ENCODE data around the gene GALNT6.
A peak's percentile ranks its signal among the peaks of the same experiment; 100 is the strongest.

The GALNT6 gene

DNA sequence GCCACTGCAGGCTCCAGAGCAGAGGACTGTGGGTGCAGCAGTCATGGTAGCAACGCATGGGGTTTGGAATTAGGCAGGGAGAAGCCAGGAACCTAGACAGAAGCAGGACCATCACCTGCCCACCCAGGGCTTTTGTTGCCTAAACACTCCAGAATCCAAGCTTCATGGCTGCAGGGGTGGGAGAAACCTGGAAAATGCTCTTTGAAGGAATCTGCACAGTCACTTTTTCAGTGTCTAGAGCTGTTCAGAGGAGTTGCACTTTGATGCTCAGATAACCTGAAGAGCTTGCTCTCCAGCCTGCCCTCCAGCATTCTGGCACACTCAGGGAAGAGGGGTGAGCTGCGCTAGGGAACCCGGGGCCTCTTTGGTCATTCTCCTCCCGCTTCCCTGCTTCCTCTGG lies 43.1 kb downstream of the GALNT6 start:
- DNase-seq = no peak
- H3K4ac ChIP-seq (ENCODE audit: low read depth in 1 of 2, low read length in 2 of 2) = no peak overlapping the region
- no peaks in the 10 kb centered on the region for H3K36me3 ChIP-seq (ENCODE audit: control insufficient read depth in 1 of 2, insufficient read depth in 2 of 2, low read depth in 1 of 2, low read length in 2 of 2)
- H2AK5ac ChIP-seq (ENCODE audit: low read length, severe bottlenecking) = no peak overlapping the region
- no peak overlapping the region for H3K18ac ChIP-seq (ENCODE audit: low read depth in 1 of 2, low read length in 2 of 2)
- no peak overlapping the region for H2AFZ ChIP-seq (ENCODE audit: low read depth, low read length)
- H3K4me1 ChIP-seq (ENCODE audit: control insufficient read depth, insufficient read depth, low read depth, low read length) = peaks cover 6% of the 10 kb centered on the region
- no peaks in the 10 kb centered on the region for H3K79me1 ChIP-seq (replicated peaks; ENCODE audit: low read length, poor library complexity, severe bottlenecking)
- H3K14ac ChIP-seq (ENCODE audit: low read length in 2 of 2) = no peak overlapping the region
- H2BK5ac ChIP-seq (ENCODE audit: low read depth, low read length, poor library complexity, severe bottlenecking) = no peak overlapping the region
- no peak overlapping the region for H4K91ac ChIP-seq (ENCODE audit: low read length)
- no peak overlapping the region for H2BK12ac ChIP-seq (ENCODE audit: low read length in 2 of 2)
- H2BK120ac ChIP-seq (ENCODE audit: low read depth, low read length) = no peak overlapping the region
- H3K27ac ChIP-seq (ENCODE audit: low read length, poor library complexity, severe bottlenecking) = no peak overlapping the region
- no peak overlapping the region for H3K23ac ChIP-seq (ENCODE audit: low read length in 2 of 2)
- no peaks in the 10 kb centered on the region for H3K27me3 ChIP-seq (ENCODE audit: control insufficient read depth in 1 of 2, insufficient read depth in 1 of 2, low read length in 2 of 2)
- 100% methylated on average over 4 of the region's 4 CpGs for WGBS
- no peak overlapping the region for H4K8ac ChIP-seq (ENCODE audit: low read length)
- H3K4me3 ChIP-seq (ENCODE audit: insufficient read depth in 1 of 2, low read depth in 1 of 2, low read length in 2 of 2) = no peak overlapping the region
- H3K9ac ChIP-seq (ENCODE audit: low read length) = no peak overlapping the region
- no peak overlapping the region for H2BK15ac ChIP-seq (ENCODE audit: low read depth, poor library complexity, severe bottlenecking)
- H3K4me2 ChIP-seq (ENCODE audit: low read length, poor library complexity, severe bottlenecking) = no peak overlapping the region
- H3K9me3 ChIP-seq (ENCODE audit: control insufficient read depth, low read length) = no peaks in the 10 kb centered on the region

DNA sequence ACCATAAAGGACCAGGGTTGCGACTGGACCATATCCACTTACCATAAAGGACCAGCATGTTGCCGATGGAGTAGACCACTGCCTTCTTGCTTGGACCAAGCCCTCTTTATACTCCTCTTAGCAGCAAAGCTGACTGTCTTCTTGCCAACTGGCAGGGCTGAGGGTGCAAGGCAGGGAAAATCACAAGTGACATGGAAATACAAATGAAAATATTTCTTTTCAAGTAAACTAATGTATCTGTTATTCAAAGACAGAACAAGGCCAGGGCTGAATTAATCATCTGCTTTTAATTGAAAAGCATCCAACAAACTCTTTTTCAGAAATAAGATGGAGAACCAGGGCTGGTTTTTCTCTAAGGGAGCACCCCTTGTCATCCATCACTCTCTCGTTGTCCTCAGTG lies 44.6 kb downstream of the GALNT6 start, which contains the start of gene CELA1:
Gene CELA1, minus strand, starts transcription at position 99 of the 400 bp plus-strand sequence. Its CDS starts 41 bp downstream, at position 58.
- Histone ChIP-seq H2BK15ac (ENCODE audit: low read depth, poor library complexity, severe bottlenecking) (no peak within 1 kb of the TSS), H4K91ac (ENCODE audit: low read length) (no peak within 1 kb of the TSS), H2AFZ (ENCODE audit: low read depth, low read length) (no peak within 1 kb of the TSS), H3K14ac (ENCODE audit: low read length in 2 of 2) (no peak within 1 kb of the TSS), H3K4me1 (ENCODE audit: control insufficient read depth, insufficient read depth, low read depth, low read length) (peaks cover 6% of the 10 kb centered on the region), H3K9me3 (ENCODE audit: control insufficient read depth, low read length) (no peaks in the 10 kb centered on the region), H3K4me2 (ENCODE audit: low read length, poor library complexity, severe bottlenecking) (no peak within 1 kb of the TSS), H2BK120ac (ENCODE audit: low read depth, low read length) (no peak within 1 kb of the TSS), H3K79me1 (replicated peaks; ENCODE audit: low read length, poor library complexity, severe bottlenecking) (no peaks in the 10 kb centered on the region), H3K23ac (ENCODE audit: low read length in 2 of 2) (peak within 1 kb of the TSS in 1 of 2 experiments; percentile 79), H2BK12ac (ENCODE audit: low read length in 2 of 2) (no peak within 1 kb of the TSS), H3K27me3 (ENCODE audit: control insufficient read depth in 1 of 2, insufficient read depth in 1 of 2, low read length in 2 of 2) (no peaks in the 10 kb centered on the region), H3K9ac (ENCODE audit: low read length) (no peak within 1 kb of the TSS), H3K4me3 (ENCODE audit: insufficient read depth in 1 of 2, low read depth in 1 of 2, low read length in 2 of 2) (no peak within 1 kb of the TSS), H4K8ac (ENCODE audit: low read length) (no peak within 1 kb of the TSS), H3K4ac (ENCODE audit: low read depth in 1 of 2, low read length in 2 of 2) (no peak within 1 kb of the TSS), H3K27ac (ENCODE audit: low read length, poor library complexity, severe bottlenecking) (no peak within 1 kb of the TSS), H2AK5ac (ENCODE audit: low read length, severe bottlenecking) (no peak within 1 kb of the TSS), H3K36me3 (ENCODE audit: control insufficient read depth in 1 of 2, insufficient read depth in 2 of 2, low read depth in 1 of 2, low read length in 2 of 2) (no peaks in the 10 kb centered on the region), H2BK5ac (ENCODE audit: low read depth, low read length, poor library complexity, severe bottlenecking) (no peak within 1 kb of the TSS), H3K18ac (ENCODE audit: low read depth in 1 of 2, low read length in 2 of 2) (no peak within 1 kb of the TSS)
- 97% methylated on average over 3 of the region's 3 CpGs for WGBS
- DNase-seq = no peak

DNA sequence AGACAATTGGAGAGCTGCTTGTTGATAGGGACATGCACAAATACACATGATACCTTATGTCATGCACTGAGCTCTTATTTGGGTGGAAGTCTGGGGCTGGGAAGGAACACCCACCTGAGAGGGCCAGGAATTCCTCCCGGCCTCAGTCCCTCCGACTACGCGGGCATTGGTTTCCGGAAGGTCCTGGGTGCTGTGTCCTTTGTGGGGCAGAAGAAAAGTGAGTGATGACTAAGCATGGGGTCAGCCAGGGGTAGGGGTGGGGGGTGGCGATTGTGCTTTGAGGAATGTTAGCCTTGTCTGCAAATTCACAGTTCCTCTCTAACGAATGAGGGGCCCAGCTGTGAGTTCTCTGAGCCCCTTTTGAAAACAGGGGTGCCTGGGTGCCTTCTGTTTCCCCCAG lies 45.5 kb downstream of the GALNT6 start:
- no peaks in the 10 kb centered on the region for H3K79me1 ChIP-seq (replicated peaks; ENCODE audit: low read length, poor library complexity, severe bottlenecking)
- no peak overlapping the region for H2AFZ ChIP-seq (ENCODE audit: low read depth, low read length)
- no peak overlapping the region for H2AK5ac ChIP-seq (ENCODE audit: low read length, severe bottlenecking)
- H3K14ac ChIP-seq (ENCODE audit: low read length in 2 of 2) = no peak overlapping the region
- H3K18ac ChIP-seq (ENCODE audit: low read depth in 1 of 2, low read length in 2 of 2) = no peak overlapping the region
- no peak for DNase-seq
- H4K91ac ChIP-seq (ENCODE audit: low read length) = no peak overlapping the region
- no peak overlapping the region for H3K4ac ChIP-seq (ENCODE audit: low read depth in 1 of 2, low read length in 2 of 2)
- no peak overlapping the region for H3K27ac ChIP-seq (ENCODE audit: low read length, poor library complexity, severe bottlenecking)
- no peak overlapping the region for H2BK15ac ChIP-seq (ENCODE audit: low read depth, poor library complexity, severe bottlenecking)
- H2BK120ac ChIP-seq (ENCODE audit: low read depth, low read length) = no peak overlapping the region
- no peak overlapping the region for H3K4me2 ChIP-seq (ENCODE audit: low read length, poor library complexity, severe bottlenecking)
- H3K4me1 ChIP-seq (ENCODE audit: control insufficient read depth, insufficient read depth, low read depth, low read length) = peaks cover 9% of the 10 kb centered on the region
- H3K23ac ChIP-seq (ENCODE audit: low read length in 2 of 2) = no peak overlapping the region
- H4K8ac ChIP-seq (ENCODE audit: low read length) = no peak overlapping the region
- 69% methylated on average over 7 of the region's 7 CpGs for WGBS
- H3K9ac ChIP-seq (ENCODE audit: low read length) = no peak overlapping the region
- H3K36me3 ChIP-seq (ENCODE audit: control insufficient read depth in 1 of 2, insufficient read depth in 2 of 2, low read depth in 1 of 2, low read length in 2 of 2) = no peaks in the 10 kb centered on the region
- H3K27me3 ChIP-seq (ENCODE audit: control insufficient read depth in 1 of 2, insufficient read depth in 1 of 2, low read length in 2 of 2) = no peaks in the 10 kb centered on the region
- H2BK12ac ChIP-seq (ENCODE audit: low read length in 2 of 2) = no peak overlapping the region
- no peak overlapping the region for H2BK5ac ChIP-seq (ENCODE audit: low read depth, low read length, poor library complexity, severe bottlenecking)
- no peak overlapping the region for H3K4me3 ChIP-seq (ENCODE audit: insufficient read depth in 1 of 2, low read depth in 1 of 2, low read length in 2 of 2)
- no peaks in the 10 kb centered on the region for H3K9me3 ChIP-seq (ENCODE audit: control insufficient read depth, low read length)

- Histone ChIP-seq H3K4me1 (ENCODE audit: control insufficient read depth, insufficient read depth, low read depth, low read length) (peaks cover 9% of the 10 kb centered on the region), H3K18ac (ENCODE audit: low read depth in 1 of 2, low read length in 2 of 2) (no peak overlapping the region), H3K4me2 (ENCODE audit: low read length, poor library complexity, severe bottlenecking) (no peak overlapping the region), H4K91ac (ENCODE audit: low read length) (no peak overlapping the region), H3K14ac (ENCODE audit: low read length in 2 of 2) (no peak overlapping the region), H3K9me3 (ENCODE audit: control insufficient read depth, low read length) (no peaks in the 10 kb centered on the region), H2BK5ac (ENCODE audit: low read depth, low read length, poor library complexity, severe bottlenecking) (no peak overlapping the region), H3K36me3 (ENCODE audit: control insufficient read depth in 1 of 2, insufficient read depth in 2 of 2, low read depth in 1 of 2, low read length in 2 of 2) (no peaks in the 10 kb centered on the region), H2AK5ac (ENCODE audit: low read length, severe bottlenecking) (no peak overlapping the region), H3K23ac (ENCODE audit: low read length in 2 of 2) (no peak overlapping the region), H2BK12ac (ENCODE audit: low read length in 2 of 2) (no peak overlapping the region), H2BK15ac (ENCODE audit: low read depth, poor library complexity, severe bottlenecking) (no peak overlapping the region), H3K4ac (ENCODE audit: low read depth in 1 of 2, low read length in 2 of 2) (no peak overlapping the region), H3K4me3 (ENCODE audit: insufficient read depth in 1 of 2, low read depth in 1 of 2, low read length in 2 of 2) (no peak overlapping the region), H4K8ac (ENCODE audit: low read length) (no peak overlapping the region), H3K79me1 (replicated peaks; ENCODE audit: low read length, poor library complexity, severe bottlenecking) (no peaks in the 10 kb centered on the region), H3K27ac (ENCODE audit: low read length, poor library complexity, severe bottlenecking) (no peak overlapping the region), H3K9ac (ENCODE audit: low read length) (no peak overlapping the region), H3K27me3 (ENCODE audit: control insufficient read depth in 1 of 2, insufficient read depth in 1 of 2, low read length in 2 of 2) (no peaks in the 10 kb centered on the region), H2AFZ (ENCODE audit: low read depth, low read length) (no peak overlapping the region), H2BK120ac (ENCODE audit: low read depth, low read length) (no peak overlapping the region)
- DNase-seq = no peak
- WGBS = 93% methylated on average over 2 of the region's 2 CpGs
These were observed 48.0 kb downstream of the GALNT6 start for GRCh38 chr12:51343201-51343600.
